K562 (cell line): ENCODE results near the gene KAZN. TPM values are rescaled to one million over a fixed set of nuclear protein-coding genes. Genes with fewer than 3 reads are reported as not detected.

ENCODE experiments used
- RAD51 ChIP-seq: fragments of 450-650 bp; IDR thresholded peaks from 2 replicates; pipeline ENCODE4 v1.7.1; 2016; ENCODE audit warnings: low read depth, mild to moderate bottlenecking, borderline replicate concordance
- RBM25 ChIP-seq: fragments of 200-400 bp; formaldehyde crosslinking; IDR thresholded peaks from 2 replicates; pipeline ENCODE4 v1.6.1; 2018; ENCODE audit warnings: low read length, low read depth, moderate library complexity; ENCODE audit not compliant: severe bottlenecking
- ZBTB1 ChIP-seq: sonication (generic); formaldehyde crosslinking; IDR thresholded peaks from 2 replicates; pipeline ENCODE4 v1.8.1; 2023; ENCODE audit warnings: missing genetic modification reagents, low read depth, mild to moderate bottlenecking, borderline replicate concordance
- polyA plus RNA-seq, 8 experiments: library from polyadenylated mRNA; depleted of rRNA in 4 of 8; stranded (reverse) in 5 of 8; unstranded in 3 of 8; fragments of >200 nt; fragmentation: Nextera tagmentation in 2 of 8; fragmentation: Illumina TruSeq in 1 of 8; extraction: Ambion mirVana in 2 of 8; extraction: Trizol in 1 of 8; gene quantifications; 2 replicates each; pipeline versions ENCODE4 v1.2.1 to v1.2.3, GENCODE V29; 2011 to 2014; ENCODE audit warnings: inconsistent platforms in 1 of 8, missing spikeins in 1 of 8
- total RNA-seq, 7 experiments: library from RNA; depleted of rRNA in 6 of 7; stranded (reverse); fragments of >200 nt in 6 of 7; fragmentation: Illumina TruSeq in 2 of 7; extraction: Trizol in 2 of 7; gene quantifications; 2 replicates each; pipeline versions ENCODE4 v1.2.1 to v1.2.3, GENCODE V29; 2011 to 2021; ENCODE audit warnings: low replicate concordance in 1 of 7
- TF ChIP-seq, protein P1 (sequence below): fragments of 450-650 bp; IDR thresholded peaks from 2 replicates; pipeline ENCODE4 v1.6.1; 2016; ENCODE audit warnings: mild to moderate bottlenecking, moderate library complexity
- TF ChIP-seq, protein P2 (sequence below), 2 experiments: fragments of 450-650 bp; formaldehyde crosslinking in 1 of 2; IDR thresholded peaks; 2 replicates each; pipeline versions ENCODE4 v1.4.0 to v1.6.1; 2014 to 2020; ENCODE audit warnings: mild to moderate bottlenecking in 2 of 2, borderline replicate concordance in 1 of 2, low read depth in 1 of 2

KAZN gene
- total and polyA plus RNA-seq, 9 of the 15 experiments (the other 6 are each of a cell fraction or from before 2014, with no cell fraction given), result 2.1 to 21.6 (median 5.4) TPM

DNA sequence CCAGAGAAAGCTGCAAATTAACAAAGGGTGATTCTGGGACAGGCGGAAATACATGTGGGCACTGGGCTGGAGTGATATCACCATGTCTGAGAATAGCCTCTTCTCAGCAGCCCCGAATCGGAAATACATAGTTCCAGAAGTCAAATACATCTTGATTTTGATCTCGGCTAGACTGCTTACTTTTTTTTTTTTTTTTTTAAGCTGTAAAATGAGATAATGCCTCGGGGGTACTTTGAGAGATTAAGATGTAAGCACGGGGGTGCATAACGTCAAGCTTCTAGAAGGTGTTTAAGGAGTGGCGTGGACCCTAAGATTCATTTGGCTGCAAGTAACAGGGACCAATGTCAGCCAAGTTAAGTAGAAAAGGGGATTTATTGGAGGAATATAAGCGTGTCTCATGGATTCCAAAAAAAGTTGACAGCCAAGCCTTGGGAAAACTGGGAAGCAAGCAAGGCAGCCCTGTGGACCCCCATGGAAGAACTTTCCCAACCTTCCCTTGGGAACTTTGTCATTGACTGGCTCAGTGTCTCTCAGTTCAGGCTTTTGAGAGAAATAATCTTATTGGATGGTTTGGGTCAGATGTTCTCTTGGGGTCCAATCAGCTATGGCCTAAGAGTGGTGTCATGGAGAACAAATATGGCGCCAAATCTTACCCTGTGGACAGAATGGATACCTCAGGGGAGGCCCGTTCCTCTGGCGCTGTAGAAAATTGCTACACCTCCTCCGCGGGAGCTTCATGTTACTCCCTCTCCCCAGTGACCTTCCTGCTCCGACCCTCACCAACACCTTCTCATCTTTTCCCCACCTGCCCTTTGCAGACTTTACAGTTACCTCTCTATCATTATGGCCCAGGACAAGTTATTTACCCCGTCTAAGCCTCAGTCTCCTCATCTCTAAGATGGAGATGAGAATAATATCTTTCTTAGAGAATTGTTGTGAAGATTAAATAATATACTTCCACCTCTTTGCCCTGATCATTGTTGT lies 186.6 kb downstream of the KAZN start (continued):
- TF ChIP-seq, protein P1, sequence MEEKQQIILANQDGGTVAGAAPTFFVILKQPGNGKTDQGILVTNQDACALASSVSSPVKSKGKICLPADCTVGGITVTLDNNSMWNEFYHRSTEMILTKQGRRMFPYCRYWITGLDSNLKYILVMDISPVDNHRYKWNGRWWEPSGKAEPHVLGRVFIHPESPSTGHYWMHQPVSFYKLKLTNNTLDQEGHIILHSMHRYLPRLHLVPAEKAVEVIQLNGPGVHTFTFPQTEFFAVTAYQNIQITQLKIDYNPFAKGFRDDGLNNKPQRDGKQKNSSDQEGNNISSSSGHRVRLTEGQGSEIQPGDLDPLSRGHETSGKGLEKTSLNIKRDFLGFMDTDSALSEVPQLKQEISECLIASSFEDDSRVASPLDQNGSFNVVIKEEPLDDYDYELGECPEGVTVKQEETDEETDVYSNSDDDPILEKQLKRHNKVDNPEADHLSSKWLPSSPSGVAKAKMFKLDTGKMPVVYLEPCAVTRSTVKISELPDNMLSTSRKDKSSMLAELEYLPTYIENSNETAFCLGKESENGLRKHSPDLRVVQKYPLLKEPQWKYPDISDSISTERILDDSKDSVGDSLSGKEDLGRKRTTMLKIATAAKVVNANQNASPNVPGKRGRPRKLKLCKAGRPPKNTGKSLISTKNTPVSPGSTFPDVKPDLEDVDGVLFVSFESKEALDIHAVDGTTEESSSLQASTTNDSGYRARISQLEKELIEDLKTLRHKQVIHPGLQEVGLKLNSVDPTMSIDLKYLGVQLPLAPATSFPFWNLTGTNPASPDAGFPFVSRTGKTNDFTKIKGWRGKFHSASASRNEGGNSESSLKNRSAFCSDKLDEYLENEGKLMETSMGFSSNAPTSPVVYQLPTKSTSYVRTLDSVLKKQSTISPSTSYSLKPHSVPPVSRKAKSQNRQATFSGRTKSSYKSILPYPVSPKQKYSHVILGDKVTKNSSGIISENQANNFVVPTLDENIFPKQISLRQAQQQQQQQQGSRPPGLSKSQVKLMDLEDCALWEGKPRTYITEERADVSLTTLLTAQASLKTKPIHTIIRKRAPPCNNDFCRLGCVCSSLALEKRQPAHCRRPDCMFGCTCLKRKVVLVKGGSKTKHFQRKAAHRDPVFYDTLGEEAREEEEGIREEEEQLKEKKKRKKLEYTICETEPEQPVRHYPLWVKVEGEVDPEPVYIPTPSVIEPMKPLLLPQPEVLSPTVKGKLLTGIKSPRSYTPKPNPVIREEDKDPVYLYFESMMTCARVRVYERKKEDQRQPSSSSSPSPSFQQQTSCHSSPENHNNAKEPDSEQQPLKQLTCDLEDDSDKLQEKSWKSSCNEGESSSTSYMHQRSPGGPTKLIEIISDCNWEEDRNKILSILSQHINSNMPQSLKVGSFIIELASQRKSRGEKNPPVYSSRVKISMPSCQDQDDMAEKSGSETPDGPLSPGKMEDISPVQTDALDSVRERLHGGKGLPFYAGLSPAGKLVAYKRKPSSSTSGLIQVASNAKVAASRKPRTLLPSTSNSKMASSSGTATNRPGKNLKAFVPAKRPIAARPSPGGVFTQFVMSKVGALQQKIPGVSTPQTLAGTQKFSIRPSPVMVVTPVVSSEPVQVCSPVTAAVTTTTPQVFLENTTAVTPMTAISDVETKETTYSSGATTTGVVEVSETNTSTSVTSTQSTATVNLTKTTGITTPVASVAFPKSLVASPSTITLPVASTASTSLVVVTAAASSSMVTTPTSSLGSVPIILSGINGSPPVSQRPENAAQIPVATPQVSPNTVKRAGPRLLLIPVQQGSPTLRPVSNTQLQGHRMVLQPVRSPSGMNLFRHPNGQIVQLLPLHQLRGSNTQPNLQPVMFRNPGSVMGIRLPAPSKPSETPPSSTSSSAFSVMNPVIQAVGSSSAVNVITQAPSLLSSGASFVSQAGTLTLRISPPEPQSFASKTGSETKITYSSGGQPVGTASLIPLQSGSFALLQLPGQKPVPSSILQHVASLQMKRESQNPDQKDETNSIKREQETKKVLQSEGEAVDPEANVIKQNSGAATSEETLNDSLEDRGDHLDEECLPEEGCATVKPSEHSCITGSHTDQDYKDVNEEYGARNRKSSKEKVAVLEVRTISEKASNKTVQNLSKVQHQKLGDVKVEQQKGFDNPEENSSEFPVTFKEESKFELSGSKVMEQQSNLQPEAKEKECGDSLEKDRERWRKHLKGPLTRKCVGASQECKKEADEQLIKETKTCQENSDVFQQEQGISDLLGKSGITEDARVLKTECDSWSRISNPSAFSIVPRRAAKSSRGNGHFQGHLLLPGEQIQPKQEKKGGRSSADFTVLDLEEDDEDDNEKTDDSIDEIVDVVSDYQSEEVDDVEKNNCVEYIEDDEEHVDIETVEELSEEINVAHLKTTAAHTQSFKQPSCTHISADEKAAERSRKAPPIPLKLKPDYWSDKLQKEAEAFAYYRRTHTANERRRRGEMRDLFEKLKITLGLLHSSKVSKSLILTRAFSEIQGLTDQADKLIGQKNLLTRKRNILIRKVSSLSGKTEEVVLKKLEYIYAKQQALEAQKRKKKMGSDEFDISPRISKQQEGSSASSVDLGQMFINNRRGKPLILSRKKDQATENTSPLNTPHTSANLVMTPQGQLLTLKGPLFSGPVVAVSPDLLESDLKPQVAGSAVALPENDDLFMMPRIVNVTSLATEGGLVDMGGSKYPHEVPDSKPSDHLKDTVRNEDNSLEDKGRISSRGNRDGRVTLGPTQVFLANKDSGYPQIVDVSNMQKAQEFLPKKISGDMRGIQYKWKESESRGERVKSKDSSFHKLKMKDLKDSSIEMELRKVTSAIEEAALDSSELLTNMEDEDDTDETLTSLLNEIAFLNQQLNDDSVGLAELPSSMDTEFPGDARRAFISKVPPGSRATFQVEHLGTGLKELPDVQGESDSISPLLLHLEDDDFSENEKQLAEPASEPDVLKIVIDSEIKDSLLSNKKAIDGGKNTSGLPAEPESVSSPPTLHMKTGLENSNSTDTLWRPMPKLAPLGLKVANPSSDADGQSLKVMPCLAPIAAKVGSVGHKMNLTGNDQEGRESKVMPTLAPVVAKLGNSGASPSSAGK, result no peak; the same call in 1 of the 2 replicates
- TF ChIP-seq ZBTB1 (CRISPR knock-in tag) (no peak), RAD51 (peak; percentile 77), RBM25 (peak; percentile 40)
- TF ChIP-seq, protein P2, sequence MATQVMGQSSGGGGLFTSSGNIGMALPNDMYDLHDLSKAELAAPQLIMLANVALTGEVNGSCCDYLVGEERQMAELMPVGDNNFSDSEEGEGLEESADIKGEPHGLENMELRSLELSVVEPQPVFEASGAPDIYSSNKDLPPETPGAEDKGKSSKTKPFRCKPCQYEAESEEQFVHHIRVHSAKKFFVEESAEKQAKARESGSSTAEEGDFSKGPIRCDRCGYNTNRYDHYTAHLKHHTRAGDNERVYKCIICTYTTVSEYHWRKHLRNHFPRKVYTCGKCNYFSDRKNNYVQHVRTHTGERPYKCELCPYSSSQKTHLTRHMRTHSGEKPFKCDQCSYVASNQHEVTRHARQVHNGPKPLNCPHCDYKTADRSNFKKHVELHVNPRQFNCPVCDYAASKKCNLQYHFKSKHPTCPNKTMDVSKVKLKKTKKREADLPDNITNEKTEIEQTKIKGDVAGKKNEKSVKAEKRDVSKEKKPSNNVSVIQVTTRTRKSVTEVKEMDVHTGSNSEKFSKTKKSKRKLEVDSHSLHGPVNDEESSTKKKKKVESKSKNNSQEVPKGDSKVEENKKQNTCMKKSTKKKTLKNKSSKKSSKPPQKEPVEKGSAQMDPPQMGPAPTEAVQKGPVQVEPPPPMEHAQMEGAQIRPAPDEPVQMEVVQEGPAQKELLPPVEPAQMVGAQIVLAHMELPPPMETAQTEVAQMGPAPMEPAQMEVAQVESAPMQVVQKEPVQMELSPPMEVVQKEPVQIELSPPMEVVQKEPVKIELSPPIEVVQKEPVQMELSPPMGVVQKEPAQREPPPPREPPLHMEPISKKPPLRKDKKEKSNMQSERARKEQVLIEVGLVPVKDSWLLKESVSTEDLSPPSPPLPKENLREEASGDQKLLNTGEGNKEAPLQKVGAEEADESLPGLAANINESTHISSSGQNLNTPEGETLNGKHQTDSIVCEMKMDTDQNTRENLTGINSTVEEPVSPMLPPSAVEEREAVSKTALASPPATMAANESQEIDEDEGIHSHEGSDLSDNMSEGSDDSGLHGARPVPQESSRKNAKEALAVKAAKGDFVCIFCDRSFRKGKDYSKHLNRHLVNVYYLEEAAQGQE (IDR thresholded peaks at IDR 0.05; ENCODE audit: borderline replicate concordance), result 0 out of 2 replicates have a peak, but pooled peaks have one; percentile 6
- TF ChIP-seq, protein P2 (CRISPR knock-in tag; IDR thresholded peaks at IDR 0.05; ENCODE audit: low read depth), result no peak
